ENCODE results near the gene TRIM40. TPM values are rescaled to one million over a fixed set of nuclear protein-coding genes. Genes with fewer than 3 reads are reported as not detected.

TRIM40 gene
- total RNA-seq, 4 donors from 2014 or later: 10.9 to 13.7 (median 12.7) TPM; not detected in 1

DNA sequence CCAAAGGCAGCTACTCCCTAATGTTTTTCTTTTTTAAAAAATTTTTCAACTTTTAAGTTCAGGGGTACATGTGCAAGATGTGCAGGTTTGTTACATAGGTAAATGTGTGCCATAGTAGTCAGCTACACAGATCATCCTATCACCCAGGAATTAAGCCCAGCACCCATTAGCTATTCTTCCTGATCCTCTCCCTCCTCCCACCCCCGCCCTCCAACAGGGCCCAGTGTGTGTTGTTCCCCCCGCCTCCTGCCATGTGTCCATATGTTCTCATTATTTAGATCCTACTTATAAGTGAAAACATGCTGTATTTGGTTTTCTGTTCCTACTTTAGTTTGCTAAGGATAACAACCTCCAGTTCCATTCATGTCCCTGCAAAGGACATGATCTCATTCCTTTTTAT lies 39.8 kb downstream of the TRIM40 start:
- Histone ChIP-seq H3K27me3 (no peaks in the 10 kb centered on the region), H3K9me3 (no peaks in the 10 kb centered on the region), H3K36me3 (no peaks in the 10 kb centered on the region), H3K27ac (no peak overlapping the region), H3K4me1 (peaks cover 0 to 9% (median 0%) of the 10 kb centered on the region in 4 donors), H3K4me3 (no peak overlapping the region)
- no peak for DNase-seq
- TF ChIP-seq POLR2A (IDR thresholded peaks at IDR 0.05): no peak

DNA sequence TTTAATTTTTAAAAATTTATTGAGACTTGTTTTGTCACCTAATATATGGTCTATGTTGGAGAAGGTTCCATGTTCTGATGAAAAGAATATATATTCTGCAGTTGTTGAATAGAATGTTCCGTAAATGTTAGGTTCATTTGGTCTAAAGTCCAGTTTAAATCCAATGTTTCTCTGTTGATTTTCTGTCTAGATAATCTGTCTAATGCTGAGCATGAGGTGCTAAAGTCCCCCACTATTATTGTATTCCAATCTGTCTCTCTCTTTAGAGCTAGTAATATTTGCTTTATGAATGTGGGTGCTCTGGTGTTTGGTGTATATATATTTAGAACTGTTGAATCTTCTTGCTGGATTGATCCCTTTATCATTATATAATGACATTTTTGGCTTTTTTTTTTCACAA lies 42.9 kb downstream of the TRIM40 start:
- Histone ChIP-seq H3K9me3 (no peaks in the 10 kb centered on the region), H3K36me3 (no peaks in the 10 kb centered on the region), H3K27ac (no peak overlapping the region), H3K27me3 (no peaks in the 10 kb centered on the region), H3K4me1 (no peaks in the 10 kb centered on the region), H3K4me3 (no peak overlapping the region)
- TF ChIP-seq POLR2A (IDR thresholded peaks at IDR 0.05): no peak
- TF ChIP-seq, protein P1, sequence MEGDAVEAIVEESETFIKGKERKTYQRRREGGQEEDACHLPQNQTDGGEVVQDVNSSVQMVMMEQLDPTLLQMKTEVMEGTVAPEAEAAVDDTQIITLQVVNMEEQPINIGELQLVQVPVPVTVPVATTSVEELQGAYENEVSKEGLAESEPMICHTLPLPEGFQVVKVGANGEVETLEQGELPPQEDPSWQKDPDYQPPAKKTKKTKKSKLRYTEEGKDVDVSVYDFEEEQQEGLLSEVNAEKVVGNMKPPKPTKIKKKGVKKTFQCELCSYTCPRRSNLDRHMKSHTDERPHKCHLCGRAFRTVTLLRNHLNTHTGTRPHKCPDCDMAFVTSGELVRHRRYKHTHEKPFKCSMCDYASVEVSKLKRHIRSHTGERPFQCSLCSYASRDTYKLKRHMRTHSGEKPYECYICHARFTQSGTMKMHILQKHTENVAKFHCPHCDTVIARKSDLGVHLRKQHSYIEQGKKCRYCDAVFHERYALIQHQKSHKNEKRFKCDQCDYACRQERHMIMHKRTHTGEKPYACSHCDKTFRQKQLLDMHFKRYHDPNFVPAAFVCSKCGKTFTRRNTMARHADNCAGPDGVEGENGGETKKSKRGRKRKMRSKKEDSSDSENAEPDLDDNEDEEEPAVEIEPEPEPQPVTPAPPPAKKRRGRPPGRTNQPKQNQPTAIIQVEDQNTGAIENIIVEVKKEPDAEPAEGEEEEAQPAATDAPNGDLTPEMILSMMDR (IDR thresholded peaks at IDR 0.05): no peak
- DNase-seq: no peak

DNA sequence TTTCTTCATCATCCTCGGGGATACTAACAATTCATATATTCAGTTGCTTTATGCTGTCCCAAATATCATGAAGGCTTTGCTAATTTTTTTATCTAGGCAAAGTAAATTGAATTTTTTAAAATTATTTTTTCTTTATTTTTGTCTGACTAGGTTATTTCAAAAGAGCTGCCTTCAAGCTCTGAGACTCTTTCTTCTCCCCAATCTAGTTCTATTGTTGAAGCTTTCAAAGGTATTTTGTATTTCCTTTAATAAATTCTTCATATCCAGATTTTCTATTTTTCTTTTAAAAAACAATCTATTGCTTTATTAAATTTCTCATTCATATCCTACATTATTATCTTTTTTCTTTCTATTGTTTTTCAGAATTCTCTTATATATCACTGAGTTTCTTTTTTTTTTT lies 44.2 kb downstream of the TRIM40 start:
- no peaks in the 10 kb centered on the region for H3K4me1 ChIP-seq
- no peak overlapping the region for H3K4me3 ChIP-seq
- H3K27ac ChIP-seq: no peak overlapping the region
- H3K27me3 ChIP-seq: no peaks in the 10 kb centered on the region
- H3K9me3 ChIP-seq: no peaks in the 10 kb centered on the region
- TF ChIP-seq, protein P1 (IDR thresholded peaks at IDR 0.05): no peak
- no peak for TF ChIP-seq POLR2A (IDR thresholded peaks at IDR 0.05)
- no peak for DNase-seq
- H3K36me3 ChIP-seq: peaks cover 0 to 5% (median 0%) of the 10 kb centered on the region in 3 donors

DNA sequence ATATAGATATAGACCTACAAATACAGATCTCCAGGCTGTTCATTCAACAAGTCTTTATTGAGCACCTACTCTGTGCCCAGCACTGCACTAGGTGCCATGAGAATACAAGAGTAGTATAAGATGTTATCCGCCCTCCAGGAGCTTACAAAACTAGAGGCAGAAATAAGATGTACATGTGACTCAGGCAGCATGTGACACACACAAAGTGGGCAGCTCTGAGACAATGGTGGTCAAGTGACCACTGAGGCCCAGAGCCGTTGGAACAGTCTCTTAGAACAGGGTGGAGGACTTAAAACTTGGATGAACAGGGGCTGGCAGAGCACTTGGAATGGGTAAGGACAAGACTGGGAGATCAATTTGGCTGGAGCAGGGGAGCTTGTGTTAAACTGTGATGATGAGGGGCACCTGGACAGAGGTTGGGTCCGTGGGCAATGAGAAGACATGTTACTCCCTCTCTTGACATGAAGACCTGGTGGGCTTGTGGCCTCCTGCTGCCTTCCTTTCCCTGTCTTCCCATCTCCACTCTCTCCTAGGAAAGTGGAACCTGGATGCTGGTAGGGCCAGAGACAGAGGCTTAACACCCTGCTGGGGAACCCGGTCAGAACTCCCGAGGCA lies 48.6 kb downstream of the TRIM40 start:
- no peaks in the 10 kb centered on the region for H3K9me3 ChIP-seq
- DNase-seq: no peak
- peaks cover 0 to 40% (median 0%) of the 10 kb centered on the region in 3 donors for H3K36me3 ChIP-seq
- H3K4me1 ChIP-seq: no peaks in the 10 kb centered on the region
- H3K4me3 ChIP-seq: no peak overlapping the region
- TF ChIP-seq, protein P1 (IDR thresholded peaks at IDR 0.05): no peak
- TF ChIP-seq POLR2A (IDR thresholded peaks at IDR 0.05): no peak
- no peak overlapping the region for H3K27ac ChIP-seq
- no peaks in the 10 kb centered on the region for H3K27me3 ChIP-seq

DNA sequence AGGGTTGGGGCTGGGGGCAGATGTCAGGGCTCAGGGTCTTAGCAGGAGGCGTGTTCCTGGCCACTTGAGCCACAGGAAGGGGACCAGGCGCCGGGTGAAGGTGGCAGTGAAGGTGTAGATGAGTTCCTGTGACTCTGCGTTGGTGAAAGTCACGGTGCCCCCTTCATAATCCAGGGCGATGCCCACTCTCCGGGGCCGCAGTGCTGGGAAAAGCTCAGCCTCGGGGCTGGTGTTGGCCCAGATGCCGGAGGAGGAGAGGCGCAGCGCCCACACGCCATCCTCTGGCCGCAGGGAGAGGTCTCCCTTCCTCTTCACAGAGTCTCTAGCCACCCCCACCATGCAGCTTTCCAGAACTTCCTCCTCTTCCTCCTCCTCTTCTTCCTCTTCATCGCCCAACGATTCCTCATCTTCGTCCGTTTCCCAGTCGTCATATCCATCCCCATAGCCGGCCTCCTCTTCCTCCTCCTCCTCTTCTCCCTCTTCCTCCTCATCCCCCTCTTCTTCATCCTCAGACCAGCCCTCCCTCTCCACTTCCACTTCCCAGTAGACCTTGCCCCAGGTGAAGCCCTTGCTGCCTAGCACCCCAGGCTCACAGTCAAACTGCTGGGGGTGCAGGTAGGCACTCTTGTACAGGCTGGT lies 50.0 kb downstream of the TRIM40 start:
- no peak overlapping the region for H3K27ac ChIP-seq
- DNase-seq: no peak
- peaks cover 0 to 52% (median 0%) of the 10 kb centered on the region in 3 donors for H3K36me3 ChIP-seq
- no peak for TF ChIP-seq POLR2A (IDR thresholded peaks at IDR 0.05)
- TF ChIP-seq, protein P1 (IDR thresholded peaks at IDR 0.05): no peak
- no peaks in the 10 kb centered on the region for H3K4me1 ChIP-seq
- no peak overlapping the region for H3K4me3 ChIP-seq
- no peaks in the 10 kb centered on the region for H3K27me3 ChIP-seq
- H3K9me3 ChIP-seq: no peaks in the 10 kb centered on the region

DNA sequence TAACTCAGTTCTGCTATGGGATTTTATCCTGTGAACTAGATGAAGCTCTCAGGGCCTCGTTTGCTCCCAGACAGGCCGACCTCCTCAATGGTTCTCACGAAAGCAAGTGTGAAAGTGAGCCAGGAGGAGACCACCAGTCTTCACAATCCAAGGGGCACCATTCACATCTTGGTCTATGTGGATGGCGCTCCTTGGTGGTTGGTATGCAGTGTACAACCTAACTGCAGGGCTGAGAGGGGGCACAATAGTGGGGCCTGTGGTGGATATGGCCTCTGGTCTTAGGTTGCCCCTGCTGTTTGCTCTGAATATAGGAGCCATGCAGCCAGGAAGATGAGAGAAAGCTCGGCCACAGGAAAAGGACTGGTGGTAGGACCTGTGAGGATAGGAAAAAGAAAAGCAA lies 52.6 kb downstream of the TRIM40 start:
- Histone ChIP-seq H3K9me3 (no peaks in the 10 kb centered on the region), H3K27me3 (no peaks in the 10 kb centered on the region), H3K4me1 (no peaks in the 10 kb centered on the region), H3K27ac (no peak overlapping the region), H3K4me3 (no peak overlapping the region), H3K36me3 (peaks cover 0 to 74% (median 0%) of the 10 kb centered on the region in 3 donors)
- no peak for TF ChIP-seq POLR2A (IDR thresholded peaks at IDR 0.05)
- TF ChIP-seq, protein P1 (IDR thresholded peaks at IDR 0.05): no peak
- DNase-seq: no peak
